Cardiac muscle cell (in vitro differentiated cells and primary cell): ENCODE results near the gene SOAT2. TPM values are rescaled to one million over a fixed set of nuclear protein-coding genes. Genes with fewer than 3 reads are reported as not detected.
A peak's percentile ranks its signal among the peaks of the same experiment; 100 is the strongest.

Experiments used
- DNase-seq, 2 donors: peaks; one replicate each; pipeline versions ENCODE4 v3.0.0 to v3.0.0-alpha.2; 2010 to 2017; ENCODE audit warnings: low read depth in 1 of 2, low spot score in 1 of 2
- H3K27ac ChIP-seq: fragments of 200-600 bp; sonication (generic); 2 replicates; pipeline ENCODE4 v1.5.1; 2016
- H3K27me3 ChIP-seq: fragments of 200-600 bp; sonication (generic); 2 replicates; pipeline ENCODE4 v1.6.0; 2016; ENCODE audit warnings: control low read depth
- H3K36me3 ChIP-seq: fragments of 200-600 bp; sonication (generic); 2 replicates; pipeline ENCODE4 v1.5.1; 2016; ENCODE audit warnings: control low read depth
- H3K4me1 ChIP-seq: fragments of 200-600 bp; sonication (generic); 2 replicates; pipeline ENCODE4 v1.8.1; 2017; ENCODE audit warnings: low read depth, mild to moderate bottlenecking, mixed run types
- H3K4me3 ChIP-seq: fragments of 200-600 bp; sonication (generic); 2 replicates; pipeline ENCODE4 v1.5.1; 2016; ENCODE audit warnings: mild to moderate bottlenecking
- H3K9me3 ChIP-seq: fragments of 200-600 bp; sonication (generic); 2 replicates; pipeline ENCODE4 v1.5.1; 2017; ENCODE audit warnings: low read depth, mild to moderate bottlenecking, control low read depth
- CTCF ChIP-seq: IDR thresholded peaks from 2 replicates; pipeline ENCODE4 v1.5.1; 2012; ENCODE audit warnings: low read depth, mild to moderate bottlenecking, low read length
- polyA plus RNA-seq: library from polyadenylated mRNA; unstranded; fragments of >200 nt; fragmentation: Nextera tagmentation; extraction: Ambion mirVana; gene quantifications from 2 replicates; pipeline ENCODE4 v1.2.1, GENCODE V29; 2016
- total RNA-seq: library from RNA; depleted of rRNA; stranded (reverse); fragments of >200 nt; gene quantifications from 2 replicates; pipeline ENCODE4 v1.2.3, GENCODE V29; 2016

Gene SOAT2
- total and polyA plus RNA-seq, 2 experiments from 2014 or later: 0.57 to 1.9 TPM

- no peaks in the 10 kb centered on the region for H3K9me3 ChIP-seq
- TF ChIP-seq CTCF: no peak
- no peak overlapping the region for H3K4me3 ChIP-seq
- H3K27ac ChIP-seq: no peak overlapping the region
- no peak for DNase-seq
- no peaks in the 10 kb centered on the region for H3K36me3 ChIP-seq
- no peaks in the 10 kb centered on the region for H3K4me1 ChIP-seq
- no peaks in the 10 kb centered on the region for H3K27me3 ChIP-seq
Measured at GRCh38 chr12:53133722-53134121, 30.4 kb downstream of the SOAT2 start.

GRCh38 chr12:53143355-53143754 is 40.1 kb downstream of the SOAT2 start:
- H3K27ac ChIP-seq: no peak overlapping the region
- H3K4me3 ChIP-seq: no peak overlapping the region
- no peak for DNase-seq
- no peaks in the 10 kb centered on the region for H3K36me3 ChIP-seq
- no peaks in the 10 kb centered on the region for H3K27me3 ChIP-seq
- no peaks in the 10 kb centered on the region for H3K9me3 ChIP-seq
- H3K4me1 ChIP-seq: no peaks in the 10 kb centered on the region
- TF ChIP-seq CTCF: no peak

GRCh38 chr12:53145383-53146260 is 42.3 kb downstream of the SOAT2 start:
- no peak for TF ChIP-seq CTCF
- Histone ChIP-seq H3K27me3 (no peaks in the 10 kb centered on the region), H3K9me3 (no peaks in the 10 kb centered on the region), H3K4me1 (no peaks in the 10 kb centered on the region), H3K36me3 (no peaks in the 10 kb centered on the region), H3K27ac (no peak overlapping the region), H3K4me3 (no peak overlapping the region)
- peak in 1 of 2 donors; percentile 70 for DNase-seq

GRCh38 chr12:53147181-53147580 is 43.9 kb downstream of the SOAT2 start:
- no peaks in the 10 kb centered on the region for H3K36me3 ChIP-seq
- no peaks in the 10 kb centered on the region for H3K4me1 ChIP-seq
- no peak overlapping the region for H3K4me3 ChIP-seq
- no peaks in the 10 kb centered on the region for H3K27me3 ChIP-seq
- no peaks in the 10 kb centered on the region for H3K9me3 ChIP-seq
- H3K27ac ChIP-seq: no peak overlapping the region
- DNase-seq: no peak
- no peak for TF ChIP-seq CTCF

GRCh38 chr12:53147653-53148052 is 44.4 kb downstream of the SOAT2 start:
- Histone ChIP-seq H3K4me1 (no peaks in the 10 kb centered on the region), H3K9me3 (no peaks in the 10 kb centered on the region), H3K4me3 (no peak overlapping the region), H3K27me3 (no peaks in the 10 kb centered on the region), H3K36me3 (no peaks in the 10 kb centered on the region), H3K27ac (no peak overlapping the region)
- DNase-seq: no peak
- TF ChIP-seq CTCF: no peak
